HG02763 (cell line): ENCODE measurements around the gene CLEC19A.

Experiments
- ATAC-seq: cut with Tn5 transposase; IDR thresholded peaks from one replicate; pipeline ENCODE4 v1.9.1; 2021; ENCODE audit warnings: mild to moderate bottlenecking, moderate library complexity; ENCODE audit not compliant: unreplicated experiment

The CLEC19A gene

DNA sequence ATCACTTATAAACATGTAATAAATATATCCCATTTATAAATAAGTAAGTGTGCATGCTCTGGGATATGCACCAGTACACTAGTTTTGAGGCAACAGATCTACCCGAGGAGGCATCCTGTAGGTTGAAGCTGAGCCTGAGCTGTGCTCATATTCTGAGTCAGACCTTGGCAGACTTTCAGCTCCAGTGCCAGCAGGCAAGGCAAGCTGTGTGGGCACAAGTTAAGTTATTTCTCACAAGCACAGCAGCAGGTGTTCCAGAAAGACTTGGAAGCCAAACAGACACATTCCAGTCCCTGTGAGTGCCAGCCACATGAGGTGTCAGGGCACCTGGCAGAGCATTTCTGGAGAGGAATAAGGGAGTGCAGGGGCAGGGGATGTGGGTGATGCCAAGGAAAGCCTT, 1.3 kb upstream of the CLEC19A start:
- no peak for ATAC-seq

DNA sequence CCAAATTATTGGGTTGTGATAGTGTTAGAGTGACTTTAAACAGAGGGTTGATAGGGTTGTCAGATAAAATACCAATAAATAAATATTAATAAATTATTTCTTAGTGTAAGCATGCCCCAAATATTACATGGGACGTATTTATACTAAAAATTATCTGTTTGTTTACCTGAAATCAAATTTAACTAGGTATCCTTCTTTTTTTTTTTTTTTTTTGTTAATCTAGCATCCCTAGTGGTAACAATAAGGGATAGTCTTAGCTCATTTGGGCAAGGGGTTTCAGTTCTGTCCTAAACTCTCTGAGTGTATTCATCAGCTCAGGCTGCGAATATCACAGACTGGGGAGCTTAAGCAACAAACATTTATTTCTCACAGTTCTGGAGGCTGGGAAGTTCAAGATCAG, 1.3 kb downstream of the CLEC19A start:
- ATAC-seq, result no peak

DNA sequence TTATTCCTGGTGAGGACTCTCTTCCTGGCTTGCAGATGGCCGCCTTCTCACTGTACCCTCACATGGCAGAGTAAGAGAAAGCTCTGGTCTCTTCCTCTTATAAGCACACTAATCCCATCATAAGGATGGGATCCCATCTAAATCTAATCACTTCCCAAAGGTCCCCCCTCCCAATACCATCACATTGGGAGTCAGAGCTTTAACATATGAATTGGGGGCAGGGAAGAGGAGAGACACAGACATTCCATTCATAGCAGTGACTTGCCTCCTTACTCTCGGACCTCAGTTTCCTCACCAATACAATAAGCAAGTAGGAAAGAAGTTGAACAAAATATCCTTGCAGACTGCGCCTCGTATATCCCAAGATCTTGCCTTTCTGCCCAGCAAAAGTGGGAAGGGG, 1.7 kb downstream of the CLEC19A start:
- ATAC-seq, result no peak

- no peak for ATAC-seq
These were observed 3.6 kb downstream of the CLEC19A start for GRCh38 chr16:19288872-19289799.

- no peak for ATAC-seq
These were observed 4.4 kb downstream of the CLEC19A start for GRCh38 chr16:19289811-19290485.

GRCh38 chr16:19290860-19291259, 5.3 kb downstream of the CLEC19A start:
- ATAC-seq, result no peak

- no peak for ATAC-seq
These were observed 5.9 kb downstream of the CLEC19A start for GRCh38 chr16:19291475-19291874.

DNA sequence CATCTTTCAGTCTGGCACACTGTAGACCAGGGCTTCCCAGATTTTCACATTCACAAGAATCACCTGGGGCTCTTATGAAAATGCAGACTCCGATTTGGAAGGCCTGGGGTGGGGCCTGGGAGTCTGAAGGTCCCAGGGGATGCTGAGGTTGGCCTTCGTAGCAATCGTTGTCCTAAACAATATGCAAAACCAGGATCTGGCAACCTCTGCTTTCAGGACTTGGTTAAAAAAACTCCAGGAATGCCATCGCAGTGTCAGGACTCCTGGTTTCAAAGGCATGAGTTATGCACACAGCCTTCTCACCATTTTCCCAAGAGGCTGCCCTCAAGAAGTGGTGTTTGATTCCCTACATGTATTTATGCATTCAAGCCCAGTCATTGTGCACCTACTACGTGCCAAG, 6.7 kb downstream of the CLEC19A start:
- no peak for ATAC-seq

- ATAC-seq, result peak; percentile 81
These were observed 8.7 kb downstream of the CLEC19A start for GRCh38 chr16:19294156-19294649.

- no peak for ATAC-seq
These were observed 9.9 kb downstream of the CLEC19A start for GRCh38 chr16:19295393-19295792.

GRCh38 chr16:19297454-19297853, 11.9 kb downstream of the CLEC19A start:
- ATAC-seq, result no peak

DNA sequence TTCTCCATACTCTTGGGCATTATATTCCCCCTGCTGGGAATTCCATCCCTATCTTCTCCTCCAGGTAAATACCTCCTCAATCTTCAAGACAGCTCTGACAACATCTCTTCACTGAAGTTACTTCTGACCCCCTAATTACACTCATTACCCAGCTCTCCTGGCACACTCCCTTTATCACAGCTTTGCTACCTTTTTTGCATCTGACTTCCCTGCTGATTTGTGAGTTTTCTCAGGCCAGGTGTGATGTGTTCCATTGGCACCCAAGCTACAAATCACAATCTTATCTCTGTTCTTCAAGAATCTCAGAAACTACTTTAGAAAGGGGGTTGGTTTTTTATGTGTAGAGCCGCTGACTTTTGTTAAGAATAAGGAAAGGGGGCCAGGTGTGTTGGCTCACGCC, 14.0 kb downstream of the CLEC19A start:
- ATAC-seq, result no peak

- no peak for ATAC-seq
These were observed 16.4 kb downstream of the CLEC19A start for GRCh38 chr16:19301931-19302330.

DNA sequence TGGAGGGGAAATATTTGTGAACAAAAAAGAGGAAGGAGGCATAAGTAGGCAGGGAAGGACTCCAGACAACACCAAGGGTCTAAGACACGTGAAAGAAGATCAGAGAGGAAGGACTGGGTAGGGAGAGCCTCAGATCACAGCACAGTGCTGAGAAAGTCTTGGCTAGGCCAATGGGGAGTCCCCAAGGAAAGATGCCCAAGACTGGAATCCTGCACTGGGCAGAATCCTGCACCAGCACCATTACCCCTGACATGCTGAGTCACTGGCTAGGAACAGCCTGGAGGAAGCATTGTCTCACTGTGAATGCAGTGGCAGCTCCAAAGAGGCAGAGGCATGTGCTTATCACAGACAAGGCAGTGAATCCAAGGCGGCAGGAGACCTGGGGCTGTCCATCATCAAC, 19.2 kb downstream of the CLEC19A start:
- ATAC-seq, result no peak

- no peak for ATAC-seq
These were observed 19.9 kb downstream of the CLEC19A start for GRCh38 chr16:19305443-19305842.

GRCh38 chr16:19307587-19308241, 22.2 kb downstream of the CLEC19A start:
- no peak for ATAC-seq

GRCh38 chr16:19308392-19308791, 22.9 kb downstream of the CLEC19A start:
- no peak for ATAC-seq

DNA sequence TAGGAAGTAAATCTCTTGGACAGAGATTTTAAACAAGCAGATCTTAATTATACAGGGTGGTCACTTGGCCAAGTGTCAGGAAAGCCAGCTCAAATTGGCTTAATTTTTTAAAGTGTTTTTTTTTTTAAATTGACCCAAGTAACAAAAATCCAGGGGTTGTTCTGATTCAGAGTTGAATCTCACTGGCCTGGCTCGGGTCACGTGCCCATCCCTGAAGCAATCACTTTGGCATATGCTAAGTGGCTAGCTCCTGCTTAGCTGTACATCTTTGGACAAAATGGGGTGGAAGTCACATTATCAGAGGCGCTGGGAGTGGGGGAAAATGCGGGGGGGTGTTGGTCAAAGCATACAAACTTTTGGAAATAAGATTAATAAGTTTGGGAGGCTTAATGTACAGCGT, 23.6 kb downstream of the CLEC19A start:
- ATAC-seq, result no peak

GRCh38 chr16:19314718-19315425, 29.3 kb downstream of the CLEC19A start:
- no peak for ATAC-seq

DNA sequence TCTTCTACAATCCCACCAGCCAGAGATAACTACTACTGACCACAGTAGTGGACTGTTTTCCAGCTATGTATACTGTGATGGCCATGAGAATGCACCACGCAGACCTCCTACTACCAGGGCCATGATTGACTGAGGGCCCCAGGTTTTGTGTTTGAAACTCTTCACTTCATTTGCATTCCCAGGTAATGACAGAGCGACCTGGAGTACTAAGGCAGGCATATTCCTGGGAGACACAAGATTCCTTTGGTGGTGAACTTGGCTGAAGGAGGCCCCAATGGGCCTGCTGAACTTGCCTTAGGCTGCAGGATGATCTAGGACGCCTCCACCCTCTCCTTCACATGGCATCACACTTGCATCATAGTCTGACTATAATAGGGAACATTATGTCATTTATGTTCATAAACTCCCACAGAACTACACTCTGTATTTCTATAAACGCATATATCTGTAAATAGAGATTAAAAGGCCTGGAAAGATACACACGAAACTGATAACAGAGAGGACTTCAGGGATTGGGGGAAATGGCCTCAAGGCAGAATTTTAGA, 30.4 kb downstream of the CLEC19A start:
- ATAC-seq, result no peak

DNA sequence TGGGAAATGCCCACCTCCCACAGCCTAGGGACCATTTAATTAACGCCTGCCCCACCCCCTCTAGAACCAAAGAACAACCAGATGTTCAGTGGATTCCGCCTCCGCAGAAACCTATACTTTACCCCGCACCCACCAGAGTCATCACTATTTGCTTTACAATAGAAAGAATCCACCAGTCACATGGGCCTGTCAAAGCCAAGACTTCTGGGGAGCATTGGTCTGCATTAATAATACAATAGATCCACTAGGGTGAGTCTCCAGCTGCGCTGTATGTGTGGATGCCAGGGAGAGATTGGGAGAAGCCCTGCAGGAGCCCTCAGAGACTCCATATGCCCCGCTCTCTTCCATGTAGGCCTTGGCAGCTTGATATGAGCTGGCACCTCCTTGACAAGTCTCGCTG, 31.3 kb downstream of the CLEC19A start:
- ATAC-seq, result no peak
